Sciatic nerve (tissue), 2 donors: Measurements from ENCODE around the gene GPR180. TPM values are rescaled to one million over a fixed set of nuclear protein-coding genes. Genes with fewer than 3 reads are reported as not detected.

ENCODE experiments used
- ATAC-seq: fragments of 200-7000 bp; cut with Tn5 transposase; one replicate; pipeline ENCODE4 v1.9.1; 2020; ENCODE audit warnings: mild to moderate bottlenecking, moderate library complexity
- DNase-seq: peaks from one replicate; pipeline ENCODE4 v3.0.0-alpha.2; 2020; ENCODE audit warnings: low spot score
- intact Hi-C: fragments of 100-400 bp; cut with DNase I; formaldehyde crosslinking; loops from one replicate; pipeline ENCODE4 v1.14.2; 2022
- total RNA-seq: library from RNA; stranded (reverse); fragmentation: NEBNext Ultra II Directional; extraction: Animal tissue kit (Norgen Biotek cat#: 25700); gene quantifications from one replicate; pipeline ENCODE4 v1.2.1, GENCODE V29; 2021
- donor health status: DM: no; HTN: no; CAD: no.
- donor health status: DM: no; HTN: no; CAD: no.

GPR180 gene
- total RNA-seq = 5.8 TPM

DNA sequence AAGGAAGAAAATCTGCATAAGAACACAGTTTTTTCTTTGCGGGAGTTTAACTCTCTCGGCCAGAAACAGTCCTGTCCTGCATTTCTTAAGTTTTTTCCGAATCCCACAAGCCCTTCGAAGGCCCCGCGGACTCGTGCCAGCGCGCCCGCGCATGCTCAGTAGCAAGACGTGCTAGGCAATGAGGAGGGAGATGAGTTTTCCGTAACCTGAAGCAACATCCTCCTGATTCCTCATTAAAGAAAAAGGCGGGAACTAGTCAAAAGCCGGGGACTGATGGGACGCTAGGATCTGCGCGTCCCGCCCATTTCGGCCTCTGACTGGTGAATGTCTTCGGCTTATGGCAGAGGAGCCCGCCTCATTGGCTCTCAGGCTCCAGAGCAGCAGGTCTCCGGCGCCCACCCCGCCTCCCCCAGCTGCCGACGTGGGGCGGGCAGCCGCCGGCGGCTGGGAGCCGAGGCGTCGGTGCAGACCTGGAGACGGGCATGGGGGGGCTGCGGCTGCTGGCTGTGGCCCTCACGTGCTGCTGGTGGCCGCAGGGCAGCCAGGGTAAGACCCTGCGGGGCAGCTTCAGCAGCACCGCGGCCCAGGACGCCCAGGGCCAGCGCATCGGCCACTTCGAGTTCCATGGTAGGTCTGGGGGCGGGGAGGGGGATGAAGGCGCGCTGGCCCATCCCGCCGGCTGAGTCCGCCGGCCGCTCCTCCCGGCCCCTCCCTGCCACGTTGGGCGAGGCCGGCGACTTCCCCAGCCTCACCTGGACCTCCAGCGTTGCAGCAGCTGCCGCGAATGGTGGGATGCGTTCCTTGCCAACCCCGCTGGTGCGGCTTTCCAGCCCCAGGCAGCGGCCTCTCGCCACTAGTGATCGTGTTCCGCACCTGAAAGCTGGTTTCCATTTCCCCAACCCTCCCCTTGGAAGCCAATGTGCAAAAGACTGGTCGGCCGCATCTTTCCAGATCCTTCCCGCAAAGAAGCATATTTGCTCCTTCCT lies at the start of gene GPR180:
Gene GPR180, plus strand, starts transcription at position 412 of the 986 bp plus-strand sequence. Its CDS starts 71 bp downstream, at position 483.
- intact Hi-C loops = no loop called here
- ATAC-seq (peak; percentile 99), DNase-seq (peak; percentile 95)

DNA sequence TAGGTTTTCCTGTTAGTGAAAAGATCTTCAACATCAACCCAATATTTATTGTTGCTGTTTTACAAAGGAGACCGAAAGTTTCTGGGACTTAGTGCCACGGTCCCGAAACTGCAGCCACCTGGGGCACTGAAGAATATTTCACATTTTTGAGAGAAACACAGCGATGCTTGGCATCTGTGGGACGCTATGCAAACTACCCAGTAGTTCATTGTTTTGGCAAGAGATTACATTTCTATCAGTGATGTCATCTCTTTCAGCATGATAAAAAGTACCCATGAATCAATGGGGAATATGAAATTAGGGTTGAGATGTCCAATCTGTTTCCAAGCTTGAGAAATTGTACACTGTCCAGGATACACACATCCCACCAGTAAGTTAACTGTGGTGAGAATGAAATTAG lies 49.6 kb upstream of the GPR180 start:
- intact Hi-C loops = no loop called here
- no peak for ATAC-seq

DNA sequence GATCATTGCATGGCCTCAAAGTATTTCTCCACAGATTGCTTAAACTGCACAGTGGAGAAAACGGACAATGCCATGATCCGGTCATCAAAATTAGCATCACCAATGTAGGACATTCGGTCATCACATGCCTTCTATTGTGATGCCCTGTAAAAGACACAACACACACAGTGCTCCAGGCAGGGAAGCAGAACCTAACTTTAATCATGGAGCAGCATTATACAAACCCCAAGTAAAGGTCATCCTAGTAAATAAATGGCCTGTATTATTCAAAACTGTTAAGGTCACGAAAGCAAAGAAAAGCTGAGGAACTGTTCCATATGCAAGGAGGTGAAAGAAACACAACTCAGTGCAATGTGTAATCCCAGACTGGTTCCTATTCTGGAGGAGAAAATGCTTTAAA lies 47.9 kb upstream of the GPR180 start:
- ATAC-seq (no peak), DNase-seq (no peak)
- intact Hi-C loops = no loop called here

More for the DNA sequence above, 49.6 kb upstream of the GPR180 start:
- DNase-seq = no peak

DNA sequence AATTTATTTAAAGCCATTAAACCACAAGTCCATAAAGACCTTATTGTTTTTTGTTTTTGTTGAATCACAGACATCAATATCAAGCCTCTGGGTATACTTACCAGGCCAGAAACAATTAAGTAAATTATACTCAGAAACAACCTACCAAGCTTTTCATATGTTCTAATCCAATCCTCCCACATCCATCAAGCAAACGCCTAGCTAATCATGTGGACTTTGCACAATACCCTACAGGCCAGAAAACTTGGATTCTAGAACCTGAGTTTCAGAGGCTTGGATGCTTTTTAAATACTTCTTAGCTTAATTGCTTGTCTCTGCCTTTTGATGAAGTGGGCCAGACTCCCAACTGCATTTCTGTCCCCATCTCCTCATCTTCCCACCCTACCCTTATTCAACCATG lies 45.6 kb upstream of the GPR180 start:
- peak; percentile 28 for ATAC-seq

GRCh38 chr13:94556621-94557020 lies 45.0 kb upstream of the GPR180 start:
- DNase-seq (no peak), ATAC-seq (peak; percentile 26)
- intact Hi-C loops = no loop called here

More for the DNA sequence above, 45.6 kb upstream of the GPR180 start:
- intact Hi-C loops = no loop called here
- no peak for DNase-seq

DNA sequence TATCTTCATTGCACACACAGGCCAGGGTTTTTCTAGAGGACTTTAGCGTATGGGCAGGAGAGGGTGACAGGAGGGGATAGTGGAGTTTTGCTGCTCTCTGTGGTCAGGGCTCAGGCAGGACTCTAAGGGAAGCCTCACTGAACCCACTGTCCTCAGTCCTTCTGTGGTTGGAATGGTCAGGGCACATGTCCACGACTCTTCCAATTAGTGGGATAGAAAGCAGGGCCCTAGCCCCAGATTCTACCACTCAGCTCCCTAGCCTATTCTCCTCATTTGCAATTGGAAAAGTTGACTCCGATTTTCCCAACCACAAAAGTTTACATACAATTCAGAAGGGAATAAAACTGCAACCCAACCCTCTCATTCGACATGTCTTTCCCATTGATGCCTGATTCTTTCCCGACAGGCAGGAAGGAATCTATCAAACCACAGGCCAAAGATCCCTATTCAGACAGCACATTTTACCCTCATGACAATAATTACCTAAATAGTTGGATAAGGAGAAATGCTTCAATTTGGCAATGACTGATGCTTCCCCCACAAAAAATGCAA lies 43.9 kb upstream of the GPR180 start:
- ATAC-seq = peak; percentile 17
- DNase-seq = no peak
- intact Hi-C loops = no loop called here

GRCh38 chr13:94558716-94559115 lies 42.9 kb upstream of the GPR180 start:
- DNase-seq (no peak), ATAC-seq (no peak)
- intact Hi-C loops = no loop called here

- intact Hi-C loops = no loop called here
- ATAC-seq = no peak
- DNase-seq = no peak
These were observed 42.3 kb upstream of the GPR180 start for GRCh38 chr13:94559222-94559795.

DNA sequence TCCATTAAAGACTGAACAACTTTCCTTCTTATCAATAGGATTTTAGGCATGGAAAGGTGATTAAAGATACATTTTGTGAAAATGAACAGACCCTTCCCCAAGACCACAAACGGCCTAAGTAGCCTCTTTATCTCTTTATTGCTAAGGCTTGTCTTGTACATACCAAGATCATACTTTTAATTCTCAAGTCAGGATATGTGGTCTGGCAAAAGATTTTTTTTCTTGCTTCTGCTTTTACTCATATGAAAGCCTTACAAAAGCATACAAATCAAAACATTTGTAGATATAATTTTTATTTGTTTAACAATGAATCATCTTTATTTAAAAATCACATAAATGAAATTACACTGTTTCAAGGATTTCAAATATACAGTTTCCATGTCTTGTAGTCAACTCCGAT lies 41.5 kb upstream of the GPR180 start:
- DNase-seq (no peak), ATAC-seq (no peak)
- intact Hi-C loops = no loop called here

DNA sequence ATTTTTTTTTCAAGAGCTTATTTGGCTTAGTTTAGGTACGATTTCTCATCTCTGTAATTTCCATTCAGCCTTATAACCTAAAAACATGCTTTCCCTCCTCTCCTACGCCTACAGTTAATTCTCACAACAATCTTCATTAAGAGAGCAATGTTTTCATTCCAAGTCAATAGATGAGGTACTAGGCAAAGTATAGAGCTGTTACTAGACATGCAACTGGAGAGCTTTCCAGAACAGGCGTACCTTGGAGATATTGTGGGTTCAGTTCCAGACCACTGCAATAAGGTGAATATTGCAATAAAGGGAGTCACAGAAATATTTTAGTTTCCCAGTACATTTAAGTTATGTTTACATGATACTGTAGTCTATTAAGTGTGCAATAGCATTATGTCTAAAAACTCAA lies 40.5 kb upstream of the GPR180 start:
- intact Hi-C loops = no loop called here
- ATAC-seq = no peak
- DNase-seq = no peak

DNA sequence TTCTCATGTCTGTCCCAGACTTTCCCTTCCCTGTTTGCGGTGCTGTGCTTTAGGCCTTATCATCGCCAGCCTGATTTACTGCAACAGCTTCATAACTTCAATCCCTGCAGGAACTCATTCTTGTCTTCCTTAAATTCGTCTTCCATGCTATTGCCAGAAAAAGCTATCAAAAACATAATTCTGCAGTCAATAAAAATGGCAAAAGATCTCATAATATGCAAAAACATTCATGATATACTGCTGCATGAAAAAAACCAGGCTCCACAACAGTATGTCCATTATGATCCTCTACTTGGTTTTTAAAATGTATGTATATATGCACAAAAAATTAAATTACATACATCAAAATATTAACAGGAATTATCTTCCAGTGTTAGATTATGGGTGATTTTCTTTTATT lies 34.1 kb upstream of the GPR180 start:
- DNase-seq (no peak), ATAC-seq (no peak)
- intact Hi-C loops = no loop called here

- no peak for DNase-seq
- intact Hi-C loops = no loop called here
- no peak for ATAC-seq
These were observed 33.2 kb upstream of the GPR180 start for GRCh38 chr13:94568443-94568842.

GRCh38 chr13:94569615-94570014 lies 32.0 kb upstream of the GPR180 start:
- DNase-seq (no peak), ATAC-seq (no peak)
- intact Hi-C loops = no loop called here

DNA sequence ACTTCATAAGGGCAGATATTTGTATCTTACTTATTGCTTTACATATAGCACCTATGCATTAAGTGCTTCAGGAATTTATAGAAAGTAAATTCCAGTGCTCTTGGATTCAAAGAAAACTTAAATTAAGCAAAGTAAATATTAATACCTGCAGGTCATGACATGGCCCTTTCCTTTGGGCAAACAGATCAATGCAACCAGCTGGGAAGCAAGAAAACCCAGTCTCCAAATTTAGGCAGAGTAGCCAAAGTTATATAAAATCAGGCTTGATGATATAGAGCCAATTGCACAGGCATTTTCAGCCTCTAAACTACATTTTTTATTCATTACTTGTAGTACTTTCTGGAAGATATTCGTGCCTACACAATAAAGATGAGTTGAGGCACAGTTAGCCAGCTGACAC lies 22.6 kb upstream of the GPR180 start:
- intact Hi-C loops = no loop called here
- ATAC-seq = no peak
- DNase-seq = no peak

DNA sequence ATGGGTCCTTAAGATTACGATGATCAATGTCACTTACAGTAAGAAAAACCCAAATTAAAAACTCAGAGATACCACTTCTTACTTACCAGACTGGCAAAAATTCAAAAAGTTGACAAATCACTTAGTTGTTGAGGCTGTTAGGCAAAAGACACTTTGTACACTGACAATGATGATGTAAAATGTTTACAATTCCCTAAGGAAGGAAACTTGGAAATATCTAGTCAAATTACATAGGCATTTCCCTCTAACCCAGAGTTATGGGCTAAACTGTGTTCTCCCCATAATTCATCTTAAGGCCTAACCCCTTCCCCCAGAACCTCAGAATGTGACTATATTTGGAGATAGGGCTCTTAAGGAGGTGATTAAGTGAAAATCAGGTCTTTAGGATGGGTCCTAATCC lies 17.7 kb upstream of the GPR180 start:
- no peak for DNase-seq
- intact Hi-C loops = no loop called here
- ATAC-seq = no peak

GRCh38 chr13:94585543-94586101 lies 16.0 kb upstream of the GPR180 start:
- ATAC-seq = no peak
- DNase-seq = no peak
- intact Hi-C loops = no loop called here

DNA sequence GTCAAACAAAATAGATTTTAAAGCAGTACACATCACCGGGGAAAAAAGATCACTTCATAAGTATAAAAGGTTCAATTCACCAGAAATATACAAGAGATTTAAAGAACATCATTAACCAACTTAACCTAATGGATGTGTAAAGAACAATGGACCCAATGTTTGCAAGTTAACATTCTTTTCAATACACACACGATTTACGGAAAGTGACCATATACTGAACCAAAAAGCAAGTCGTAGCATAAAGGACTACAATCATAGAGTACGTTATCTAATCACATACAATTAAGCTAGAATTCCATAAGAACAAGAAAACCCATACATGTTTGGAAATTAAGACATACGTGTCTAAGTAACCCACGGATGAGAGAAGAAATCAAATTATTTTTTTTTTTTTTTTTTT lies 15.3 kb upstream of the GPR180 start:
- intact Hi-C loops = no loop called here
- ATAC-seq = no peak
- no peak for DNase-seq

DNA sequence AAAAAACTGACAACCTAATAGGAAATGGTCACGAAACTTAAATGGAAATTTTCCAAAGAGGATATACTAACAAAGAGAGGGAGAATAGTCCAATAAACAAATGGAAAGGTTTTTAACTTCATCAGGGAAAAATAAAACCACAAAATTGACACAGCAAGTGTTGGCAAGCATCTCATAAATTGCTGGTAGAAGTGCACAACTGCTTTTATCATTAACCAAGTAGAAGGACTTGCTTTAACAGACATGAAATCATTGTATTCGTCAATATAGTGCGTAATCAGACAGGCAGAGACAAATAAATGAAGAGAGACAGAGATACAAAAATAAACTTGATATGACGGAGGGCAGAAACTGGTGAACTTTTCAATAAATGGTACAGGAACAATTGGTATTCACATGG lies 13.1 kb upstream of the GPR180 start:
- DNase-seq (no peak), ATAC-seq (no peak)
- intact Hi-C loops = no loop called here

DNA sequence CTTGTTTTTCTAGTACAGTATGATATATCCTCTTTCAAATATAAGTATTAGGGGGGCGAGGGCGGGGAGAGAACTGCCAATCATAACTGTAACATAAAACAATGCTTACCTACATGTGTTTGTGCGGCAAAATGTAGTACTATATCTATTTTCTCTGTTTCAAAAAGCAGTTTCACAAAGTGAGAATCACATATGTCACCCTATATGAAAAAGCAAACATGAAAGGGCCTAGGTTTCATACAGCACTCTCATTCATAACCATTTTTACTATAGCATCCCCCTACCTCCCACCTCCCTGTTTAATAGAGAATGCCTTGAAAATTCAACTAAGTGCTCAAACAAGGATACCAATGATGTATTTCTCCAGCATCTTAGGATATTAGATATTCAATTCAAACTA lies 10.9 kb upstream of the GPR180 start:
- DNase-seq (no peak), ATAC-seq (no peak)
- intact Hi-C loops = no loop called here
